ENCODE data around the gene MCTP1. TPM values are rescaled to one million over a fixed set of nuclear protein-coding genes. Genes with fewer than 3 reads are reported as not detected.
"Not testable (repeated sequence)": the region's sequence is repeated elsewhere in the genome, so short reads cannot be mapped to it uniquely, and the experiment has no call there.

MCTP1 gene
- total RNA-seq, 4 donors from 2014 or later, result 3.5 to 19.8 (median 5.8) TPM

GRCh38 chr5:94847726-94848125 lies 437.2 kb downstream of the MCTP1 start:
- no peak for TF ChIP-seq POLR2A (IDR thresholded peaks at IDR 0.05)
- TF ChIP-seq, protein P1, sequence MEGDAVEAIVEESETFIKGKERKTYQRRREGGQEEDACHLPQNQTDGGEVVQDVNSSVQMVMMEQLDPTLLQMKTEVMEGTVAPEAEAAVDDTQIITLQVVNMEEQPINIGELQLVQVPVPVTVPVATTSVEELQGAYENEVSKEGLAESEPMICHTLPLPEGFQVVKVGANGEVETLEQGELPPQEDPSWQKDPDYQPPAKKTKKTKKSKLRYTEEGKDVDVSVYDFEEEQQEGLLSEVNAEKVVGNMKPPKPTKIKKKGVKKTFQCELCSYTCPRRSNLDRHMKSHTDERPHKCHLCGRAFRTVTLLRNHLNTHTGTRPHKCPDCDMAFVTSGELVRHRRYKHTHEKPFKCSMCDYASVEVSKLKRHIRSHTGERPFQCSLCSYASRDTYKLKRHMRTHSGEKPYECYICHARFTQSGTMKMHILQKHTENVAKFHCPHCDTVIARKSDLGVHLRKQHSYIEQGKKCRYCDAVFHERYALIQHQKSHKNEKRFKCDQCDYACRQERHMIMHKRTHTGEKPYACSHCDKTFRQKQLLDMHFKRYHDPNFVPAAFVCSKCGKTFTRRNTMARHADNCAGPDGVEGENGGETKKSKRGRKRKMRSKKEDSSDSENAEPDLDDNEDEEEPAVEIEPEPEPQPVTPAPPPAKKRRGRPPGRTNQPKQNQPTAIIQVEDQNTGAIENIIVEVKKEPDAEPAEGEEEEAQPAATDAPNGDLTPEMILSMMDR (IDR thresholded peaks at IDR 0.05), result no peak
- Histone ChIP-seq H3K27ac (no peak overlapping the region), H3K4me1 (no peaks in the 10 kb centered on the region), H3K27me3 (no peaks in the 10 kb centered on the region), H3K4me3 (no peak overlapping the region), H3K9me3 (no peaks in the 10 kb centered on the region), H3K36me3 (no peaks in the 10 kb centered on the region)
- 62 to 68% methylated on average over 2 of the region's 2 CpGs for WGBS, 2 donors
- intact Hi-C loops (cut with DNase I), result no loop called here
- no peak for DNase-seq

DNA sequence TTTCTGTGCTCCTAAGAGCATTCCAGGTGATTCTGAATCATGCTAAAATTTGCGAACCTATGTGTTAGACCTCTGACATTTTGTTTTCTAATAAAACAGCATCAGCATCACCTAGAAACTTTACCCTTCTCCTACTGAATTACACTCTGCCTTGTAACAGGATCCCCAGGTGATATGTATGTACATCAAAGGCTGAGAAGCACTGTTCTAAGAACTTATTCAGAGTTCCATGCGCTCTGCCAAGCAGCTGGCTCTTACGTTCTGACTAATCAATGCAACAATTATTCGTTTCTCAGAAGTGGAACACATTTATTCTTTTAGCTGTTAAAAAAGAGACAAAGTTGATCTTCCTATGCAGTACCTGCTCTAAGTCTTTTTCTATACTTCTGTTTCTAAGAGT lies 437.9 kb downstream of the MCTP1 start:
- H3K4me1 ChIP-seq, result no peaks in the 10 kb centered on the region
- intact Hi-C loops (cut with DNase I), result no loop called here
- 52 to 74% methylated on average over 4 of the region's 4 CpGs for WGBS, 2 donors
- no peak for DNase-seq
- H3K4me3 ChIP-seq, result no peak overlapping the region
- TF ChIP-seq, protein P1 (IDR thresholded peaks at IDR 0.05), result no peak
- no peak for TF ChIP-seq POLR2A (IDR thresholded peaks at IDR 0.05)
- no peaks in the 10 kb centered on the region for H3K36me3 ChIP-seq
- no peaks in the 10 kb centered on the region for H3K27me3 ChIP-seq
- H3K9me3 ChIP-seq, result no peaks in the 10 kb centered on the region
- no peak overlapping the region for H3K27ac ChIP-seq

DNA sequence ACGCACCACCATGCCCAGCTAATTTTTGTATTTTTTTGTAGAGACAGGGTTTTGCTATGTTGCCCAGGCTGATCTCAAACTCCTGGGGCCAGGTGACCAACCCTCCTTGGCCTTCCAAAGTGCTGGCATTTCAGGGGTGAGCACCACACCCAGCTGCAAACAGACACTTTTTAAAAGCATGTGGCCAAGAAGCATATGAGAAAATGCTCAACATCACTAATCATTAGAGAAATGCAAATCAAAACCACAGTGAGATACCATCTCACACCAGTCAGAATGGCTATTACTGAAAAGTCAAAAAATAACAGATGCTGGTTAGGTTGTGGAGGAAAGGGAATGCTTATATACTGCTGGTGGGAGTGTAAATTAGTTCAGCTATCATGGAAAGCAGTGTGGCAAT lies 439.2 kb downstream of the MCTP1 start:
- H3K4me3 ChIP-seq; intact Hi-C loops (cut with DNase I); DNase-seq; H3K4me1 ChIP-seq; H3K9me3 ChIP-seq; H3K27ac ChIP-seq; H3K36me3 ChIP-seq; H3K27me3 ChIP-seq: not testable (repeated sequence)
- WGBS, 2 donors, result 83 to 100% methylated on average over 1 of the region's 1 CpG

DNA sequence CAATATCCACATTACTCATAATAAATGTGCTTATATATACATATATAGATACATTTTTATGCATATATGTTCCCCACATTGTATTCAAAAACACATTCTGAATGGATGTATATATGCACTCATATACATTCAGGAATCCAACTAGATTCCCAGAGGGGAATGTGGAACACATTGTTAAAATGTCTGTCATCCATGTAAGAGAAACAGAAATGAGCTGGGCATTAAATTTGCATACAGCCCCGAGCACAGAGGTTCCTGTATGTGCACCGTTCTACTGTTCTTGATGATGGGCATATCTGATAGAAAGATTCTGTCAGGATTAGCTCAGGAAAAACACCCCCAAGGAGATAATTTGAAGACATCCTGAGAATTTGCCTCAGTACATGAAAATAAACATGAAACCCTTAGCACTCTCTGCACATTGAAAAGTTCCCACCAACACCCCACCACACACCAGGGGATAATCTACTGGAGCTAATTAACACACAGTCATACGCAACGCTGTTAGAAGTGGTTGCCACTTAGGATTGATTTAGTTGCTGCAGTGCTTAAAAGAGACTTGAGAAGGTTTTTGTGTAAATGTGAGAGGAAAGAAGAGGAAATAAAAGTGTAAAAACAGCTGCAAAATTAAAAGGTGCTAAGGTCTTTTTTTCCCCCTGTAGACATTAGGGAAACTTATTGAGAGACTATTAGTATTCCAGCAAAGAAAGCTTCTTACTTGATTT lies 443.1 kb downstream of the MCTP1 start:
- intact Hi-C loops (cut with DNase I), result no loop called here
- 67 to 68% methylated on average over 4 of the region's 4 CpGs for whole genome bisulfite sequencing, 2 donors
- no peak for TF ChIP-seq POLR2A (IDR thresholded peaks at IDR 0.05)
- TF ChIP-seq, protein P1 (IDR thresholded peaks at IDR 0.05), result no peak
- Histone ChIP-seq H3K4me3 (no peak overlapping the region), H3K27ac (no peak overlapping the region), H3K4me1 (no peaks in the 10 kb centered on the region), H3K9me3 (no peaks in the 10 kb centered on the region), H3K36me3 (no peaks in the 10 kb centered on the region), H3K27me3 (no peaks in the 10 kb centered on the region)
- DNase-seq, result no peak

GRCh38 chr5:94833851-94834250 lies 451.0 kb downstream of the MCTP1 start:
- Histone ChIP-seq H3K9me3 (no peaks in the 10 kb centered on the region), H3K36me3 (no peaks in the 10 kb centered on the region), H3K4me1 (no peaks in the 10 kb centered on the region), H3K27me3 (no peaks in the 10 kb centered on the region), H3K4me3 (no peak overlapping the region), H3K27ac (no peak overlapping the region)
- TF ChIP-seq, protein P1 (IDR thresholded peaks at IDR 0.05), result no peak
- TF ChIP-seq POLR2A (IDR thresholded peaks at IDR 0.05), result no peak
- WGBS, 2 donors, result 73 to 78% methylated on average over 2 of the region's 2 CpGs
- intact Hi-C loops (cut with DNase I), result no loop called here
- no peak for DNase-seq

DNA sequence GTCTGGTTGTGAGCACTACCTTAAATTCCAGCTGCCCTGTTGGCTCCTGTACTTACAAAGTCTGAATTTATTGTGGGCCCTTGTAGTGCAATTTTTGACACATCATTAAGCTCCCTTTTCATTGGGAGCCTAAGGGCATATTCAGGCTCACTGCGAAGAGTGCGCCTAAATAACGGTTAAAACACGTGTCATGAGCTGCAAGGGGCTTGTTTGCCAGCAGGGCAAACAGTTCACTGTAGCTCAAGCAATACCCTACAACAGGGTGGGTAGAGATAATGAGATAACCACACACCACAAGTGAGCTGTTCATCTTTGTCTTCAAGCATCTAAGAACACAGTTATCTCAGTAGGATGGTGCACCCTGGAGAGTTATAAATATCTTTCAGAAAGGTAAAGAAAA lies 452.2 kb downstream of the MCTP1 start:
- intact Hi-C loops (cut with DNase I), result no loop called here
- Histone ChIP-seq H3K4me3 (no peak overlapping the region), H3K9me3 (no peaks in the 10 kb centered on the region), H3K36me3 (no peaks in the 10 kb centered on the region), H3K27me3 (no peaks in the 10 kb centered on the region), H3K4me1 (no peaks in the 10 kb centered on the region), H3K27ac (no peak overlapping the region)
- DNase-seq, result no peak
- no peak for TF ChIP-seq POLR2A (IDR thresholded peaks at IDR 0.05)
- TF ChIP-seq, protein P1 (IDR thresholded peaks at IDR 0.05), result no peak
- 70 to 71% methylated on average over 4 of the region's 4 CpGs for WGBS, 2 donors
